ENCODE measurements around the gene ZKSCAN1. TPM values are rescaled to one million over a fixed set of nuclear protein-coding genes. Genes with fewer than 3 reads are reported as not detected.

ZKSCAN1 gene
- total and polyA plus RNA-seq, 7 donors, result 8.4 to 32.7 (median 27.8) TPM

DNA sequence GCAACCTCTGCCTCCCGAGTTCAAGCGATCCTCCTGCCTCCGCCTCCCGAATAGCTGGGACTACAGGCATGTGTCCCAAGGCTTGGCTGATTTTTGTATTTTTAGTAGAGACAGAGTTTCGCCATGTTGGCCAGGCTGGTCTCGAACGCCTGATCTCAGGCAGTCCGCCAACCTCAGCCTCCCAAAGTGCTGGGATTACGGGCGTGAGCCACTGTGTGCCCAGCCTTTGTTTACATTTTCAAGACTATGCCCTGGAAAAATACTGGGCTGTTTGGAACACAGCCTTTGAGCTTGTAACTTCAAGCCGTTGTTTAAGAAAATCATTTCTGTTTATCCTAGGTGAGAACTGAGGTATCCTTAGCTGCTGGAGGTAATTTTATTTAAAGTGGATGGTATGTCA is 1.9 kb downstream of the ZKSCAN1 start:
- WGBS, 2 donors, result 17 to 67% methylated on average over 11 of the region's 11 CpGs
- H3K9me3 ChIP-seq, result no peaks in the 10 kb centered on the region
- H3K4me3 ChIP-seq, result peak overlapping the region in 1 of 4 donors; percentile 100
- H3K36me3 ChIP-seq, result peaks cover 0 to 7% (median 0%) of the 10 kb centered on the region in 4 donors
- peak; percentile 74 for DNase-seq
- H3K4me1 ChIP-seq, result peaks cover 0 to 59% (median 49%) of the 10 kb centered on the region in 4 donors
- H3K27ac ChIP-seq, result peak overlapping the region; percentile 98 to 100 (median 100)
- intact Hi-C loops (cut with DNase I), result loop anchor here (5.0 kb wide), 1 partner anchor 35 kb away; no protein-coding TSS in a partner anchor
- no peaks in the 10 kb centered on the region for H3K27me3 ChIP-seq
- TF ChIP-seq POLR2A (IDR thresholded peaks at IDR 0.05) (no peak), POLR2AphosphoS5 (IDR thresholded peaks at IDR 0.05) (peak in 2 of 4 donors; percentile 18 to 28), EP300 (IDR thresholded peaks at IDR 0.05) (peak in 1 of 4 donors; percentile 32)

DNA sequence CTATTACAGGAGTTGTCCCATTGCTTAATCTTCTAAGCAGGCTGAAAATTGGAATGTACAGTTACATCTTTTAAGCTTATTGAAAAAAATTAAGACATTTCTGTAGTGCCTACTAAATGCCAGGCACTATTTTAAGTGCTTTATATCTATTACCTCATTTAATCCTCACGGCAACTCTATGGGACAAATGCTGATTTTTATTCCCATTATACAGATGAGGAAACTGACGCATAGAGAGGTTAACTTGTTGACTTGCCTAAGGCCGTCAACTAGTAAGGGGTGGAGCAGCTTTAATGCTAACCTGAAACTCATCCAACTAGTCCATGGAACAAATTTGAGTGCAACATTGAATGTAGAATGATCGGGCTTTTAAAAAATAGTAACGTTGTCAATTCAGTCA is 2.5 kb downstream of the ZKSCAN1 start:
- H3K36me3 ChIP-seq, result peaks cover 0 to 13% (median under 1%) of the 10 kb centered on the region in 4 donors
- TF ChIP-seq EP300 (IDR thresholded peaks at IDR 0.05), result no peak
- TF ChIP-seq CTCF (IDR thresholded peaks at IDR 0.05), result no peak
- no peaks in the 10 kb centered on the region for H3K9me3 ChIP-seq
- DNase-seq, result no peak
- intact Hi-C loops (cut with DNase I), result loop anchor here (5.0 kb wide), 1 partner anchor 34 kb away; no protein-coding TSS in a partner anchor
- H3K4me1 ChIP-seq, result peaks cover 0 to 59% (median 49%) of the 10 kb centered on the region in 4 donors
- peak overlapping the region; percentile 98 to 100 (median 100) for H3K27ac ChIP-seq
- WGBS, 2 donors, result 32 to 81% methylated on average over 5 of the region's 5 CpGs
- H3K4me3 ChIP-seq, result no peak overlapping the region
- H3K27me3 ChIP-seq, result no peaks in the 10 kb centered on the region

GRCh38 chr7:100019908-100020307 is 4.5 kb downstream of the ZKSCAN1 start:
- Histone ChIP-seq H3K9me3 (no peaks in the 10 kb centered on the region), H3K4me1 (peaks cover 0 to 57% (median 47%) of the 10 kb centered on the region in 4 donors), H3K36me3 (peaks cover 15 to 33% (median 18%) of the 10 kb centered on the region in 4 donors), H3K27me3 (no peaks in the 10 kb centered on the region), H3K4me3 (no peak overlapping the region), H3K27ac (peak overlapping the region in 2 of 4 donors; percentile 14 to 100)
- 50 to 80% methylated on average over 7 of the region's 7 CpGs for WGBS, 2 donors
- intact Hi-C loops (cut with DNase I), result loop anchor here (5.0 kb wide), 1 partner anchor 32 kb away; no protein-coding TSS in a partner anchor
- DNase-seq, result no peak
- TF ChIP-seq CTCF (IDR thresholded peaks at IDR 0.05), result no peak
- TF ChIP-seq POLR2A (IDR thresholded peaks at IDR 0.05), result no peak
- TF ChIP-seq EP300 (IDR thresholded peaks at IDR 0.05), result no peak
- TF ChIP-seq POLR2AphosphoS5 (IDR thresholded peaks at IDR 0.05), result no peak

DNA sequence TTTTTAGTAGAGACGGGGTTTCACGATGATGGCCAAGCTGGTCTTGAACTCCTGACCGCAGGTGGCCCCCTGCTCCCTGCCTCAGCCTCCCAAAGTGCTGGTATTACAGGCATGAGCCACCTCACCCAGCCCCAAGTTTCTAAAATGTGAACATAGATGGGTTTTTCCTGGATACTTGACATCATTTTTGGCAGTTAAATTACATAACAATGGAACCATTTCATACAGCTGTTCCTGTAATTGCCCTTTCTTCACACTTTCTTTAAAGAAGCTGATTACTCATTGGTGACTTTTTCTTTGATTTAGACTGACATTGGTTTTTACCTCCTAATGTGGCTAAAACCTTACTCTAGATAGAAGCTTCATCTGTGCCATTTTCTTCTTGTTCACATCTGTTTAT is 5.9 kb downstream of the ZKSCAN1 start:
- H3K27ac ChIP-seq, result no peak overlapping the region

DNA sequence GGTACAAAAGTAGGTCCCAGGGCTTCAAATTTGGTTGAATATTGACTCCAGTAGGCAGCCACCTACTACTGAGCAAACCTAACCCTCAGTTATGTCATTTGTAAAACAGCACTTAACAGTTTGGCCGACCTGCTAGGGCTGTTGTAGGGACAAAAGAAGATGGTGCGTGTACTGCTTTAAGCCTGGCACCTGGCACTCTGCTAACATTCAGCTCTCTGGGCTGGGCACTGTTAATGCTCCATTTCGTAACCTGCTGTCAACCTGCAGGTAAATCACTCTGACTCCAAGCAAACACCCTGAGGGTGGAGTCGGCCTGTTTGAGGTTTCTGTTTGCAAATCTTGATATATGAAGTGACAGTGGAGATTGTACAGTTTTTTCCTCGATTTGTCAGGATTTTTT is 7.2 kb downstream of the ZKSCAN1 start:
- Histone ChIP-seq H3K27ac (no peak overlapping the region), H3K27me3 (no peaks in the 10 kb centered on the region), H3K4me3 (no peak overlapping the region), H3K36me3 (peaks cover 18 to 60% (median 30%) of the 10 kb centered on the region in 4 donors), H3K9me3 (no peaks in the 10 kb centered on the region), H3K4me1 (peaks cover 0 to 38% (median 28%) of the 10 kb centered on the region in 4 donors)
- WGBS, 2 donors, result 22 to 57% methylated on average over 5 of the region's 5 CpGs
- TF ChIP-seq POLR2AphosphoS5 (IDR thresholded peaks at IDR 0.05) (no peak), POLR2A (IDR thresholded peaks at IDR 0.05) (no peak), EP300 (IDR thresholded peaks at IDR 0.05) (no peak), CTCF (IDR thresholded peaks at IDR 0.05) (no peak)
- intact Hi-C loops (cut with DNase I), result no loop called here
- DNase-seq, result no peak

More for the DNA sequence above, 5.9 kb downstream of the ZKSCAN1 start:
- peaks cover 18 to 47% (median 26%) of the 10 kb centered on the region in 4 donors for H3K36me3 ChIP-seq
- 66 to 86% methylated on average over 3 of the region's 3 CpGs for WGBS, 2 donors
- H3K4me1 ChIP-seq, result peaks cover 0 to 51% (median 42%) of the 10 kb centered on the region in 4 donors
- no peak overlapping the region for H3K4me3 ChIP-seq
- no peak for DNase-seq
- intact Hi-C loops (cut with DNase I), result no loop called here
- no peaks in the 10 kb centered on the region for H3K27me3 ChIP-seq
- TF ChIP-seq EP300 (IDR thresholded peaks at IDR 0.05), result no peak
- no peak for TF ChIP-seq CTCF (IDR thresholded peaks at IDR 0.05)
- TF ChIP-seq POLR2AphosphoS5 (IDR thresholded peaks at IDR 0.05), result no peak
- TF ChIP-seq POLR2A (IDR thresholded peaks at IDR 0.05), result no peak
- H3K9me3 ChIP-seq, result no peaks in the 10 kb centered on the region
